NCI-H1930 (cell line): Measurements from ENCODE around the gene NKX6-1.

Experiments
- DNase-seq, 2 experiments: peaks; one replicate each; lab custom pipeline; 2025; lab: John Stamatoyannopoulos, UW

The NKX6-1 gene

DNA sequence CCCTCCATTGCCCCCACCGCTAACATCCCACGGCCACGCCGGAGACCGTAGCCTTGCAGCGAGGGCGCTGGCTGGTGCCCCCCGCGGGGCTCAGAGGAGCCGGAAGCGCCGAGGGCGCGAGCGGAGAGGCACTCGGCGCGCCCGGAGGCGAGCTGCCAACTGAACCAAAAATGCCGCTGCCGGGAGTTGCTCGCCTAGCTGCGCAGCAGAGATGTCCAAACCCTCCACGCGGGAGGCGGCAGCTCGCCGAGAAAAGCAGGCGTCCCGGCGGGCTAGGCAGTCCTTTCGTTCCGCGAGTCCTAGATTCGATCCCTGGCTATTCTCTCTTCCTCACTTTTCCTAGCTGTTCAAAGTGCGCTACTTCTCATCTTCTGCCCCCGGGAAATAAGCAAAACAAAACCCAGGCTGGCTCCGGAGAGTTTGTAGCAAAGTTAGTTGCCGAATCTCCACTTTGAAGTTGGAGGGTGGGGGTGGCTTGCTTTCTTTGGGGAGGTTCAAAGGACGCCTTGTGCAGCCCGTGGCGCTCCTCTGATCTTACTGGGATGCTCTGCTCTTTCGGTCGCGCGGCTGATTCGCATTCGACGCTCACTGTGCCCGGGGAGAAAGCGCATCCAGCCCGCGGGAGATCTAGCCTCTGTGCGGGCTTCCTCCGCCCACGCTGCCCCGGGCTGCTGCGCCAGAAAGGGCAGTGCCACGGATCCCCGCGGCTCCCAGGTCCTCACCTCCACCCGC lies 723 bp downstream of the NKX6-1 start:
- peak in 1 of 2 experiments; percentile 17 for DNase-seq

DNA sequence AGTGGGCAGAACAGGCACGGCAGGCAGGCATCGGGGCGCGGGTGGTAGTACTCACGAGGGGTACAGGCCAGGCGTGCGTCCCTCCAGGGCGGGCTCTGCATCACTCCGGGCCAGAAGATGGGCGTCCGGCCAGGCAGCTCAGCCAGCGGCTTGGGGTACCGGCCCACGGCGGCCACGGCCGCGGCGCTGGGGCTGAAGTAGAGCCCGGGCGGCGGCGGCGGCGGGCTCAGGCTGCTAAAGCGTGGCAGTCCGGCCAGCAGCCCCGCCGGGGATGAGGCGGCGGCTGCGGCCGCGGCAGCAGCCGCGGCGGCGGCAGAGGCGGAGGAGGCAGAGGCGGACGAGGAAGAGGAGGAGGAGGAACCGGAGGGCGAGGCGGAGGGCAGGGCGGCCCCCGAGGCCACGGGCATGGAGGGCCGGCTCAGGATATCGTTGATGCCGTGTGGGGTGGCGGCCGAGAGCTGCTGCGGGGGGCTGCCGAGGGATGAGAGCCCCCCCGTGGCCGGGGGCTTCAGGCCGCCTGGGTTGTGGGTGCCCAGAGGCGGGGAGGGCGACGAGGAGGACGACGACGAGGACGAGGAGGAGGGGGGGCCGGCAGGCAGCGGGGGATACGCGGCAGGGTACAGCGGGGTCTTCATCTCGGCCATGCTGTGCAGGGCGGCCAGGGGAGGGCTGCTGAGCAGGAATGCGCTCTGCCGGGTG lies 1.4 kb downstream of the NKX6-1 start:
- no peak for DNase-seq

DNA sequence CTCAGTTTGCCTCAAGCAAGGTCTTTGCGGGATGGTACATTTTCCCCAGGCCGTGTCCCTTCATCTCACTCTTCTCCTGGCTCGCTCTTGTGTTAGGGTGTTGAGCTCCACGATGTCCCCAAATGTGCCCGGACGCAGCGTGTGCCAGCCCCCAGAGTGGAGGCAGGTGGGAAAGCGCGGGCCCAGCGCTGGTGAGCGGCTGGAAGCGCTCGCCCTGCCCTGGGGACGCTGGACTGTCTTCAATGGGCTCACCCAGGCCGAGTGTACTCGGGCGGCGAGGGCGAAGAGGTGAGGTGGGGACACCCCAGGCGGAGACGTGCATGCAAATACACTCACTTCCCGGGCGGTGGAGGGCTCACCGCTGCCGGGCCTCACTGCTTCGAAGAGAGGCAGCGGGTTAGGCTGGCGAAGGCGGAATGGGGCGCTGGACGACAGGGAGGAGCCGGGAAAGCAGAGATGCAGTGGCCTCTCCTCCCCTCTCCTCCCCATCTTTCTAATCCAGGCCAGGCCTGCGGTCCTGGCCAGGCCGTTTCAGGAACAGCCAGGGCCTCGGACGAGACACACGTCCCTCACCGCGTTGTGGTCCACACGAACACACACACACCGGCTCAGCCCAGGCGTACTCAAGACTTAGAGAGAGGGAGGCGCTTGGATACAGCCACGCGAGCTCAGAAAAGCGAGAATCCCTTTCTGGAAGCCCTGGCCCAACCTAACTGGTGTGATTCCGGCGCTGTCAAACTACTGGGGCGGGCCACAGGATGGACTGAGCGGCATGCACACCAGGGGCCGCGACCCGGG lies 2.2 kb downstream of the NKX6-1 start:
- no peak for DNase-seq

GRCh38 chr4:84496331-84496705 lies 2.8 kb downstream of the NKX6-1 start:
- DNase-seq = no peak

GRCh38 chr4:84495794-84496261 lies 3.3 kb downstream of the NKX6-1 start:
- no peak for DNase-seq

GRCh38 chr4:84495118-84495793 lies 3.8 kb downstream of the NKX6-1 start:
- DNase-seq = no peak

GRCh38 chr4:84494531-84494930 lies 4.6 kb downstream of the NKX6-1 start:
- no peak for DNase-seq

- DNase-seq = no peak
Measured at GRCh38 chr4:84494076-84494475, 5.0 kb downstream of the NKX6-1 start.

DNA sequence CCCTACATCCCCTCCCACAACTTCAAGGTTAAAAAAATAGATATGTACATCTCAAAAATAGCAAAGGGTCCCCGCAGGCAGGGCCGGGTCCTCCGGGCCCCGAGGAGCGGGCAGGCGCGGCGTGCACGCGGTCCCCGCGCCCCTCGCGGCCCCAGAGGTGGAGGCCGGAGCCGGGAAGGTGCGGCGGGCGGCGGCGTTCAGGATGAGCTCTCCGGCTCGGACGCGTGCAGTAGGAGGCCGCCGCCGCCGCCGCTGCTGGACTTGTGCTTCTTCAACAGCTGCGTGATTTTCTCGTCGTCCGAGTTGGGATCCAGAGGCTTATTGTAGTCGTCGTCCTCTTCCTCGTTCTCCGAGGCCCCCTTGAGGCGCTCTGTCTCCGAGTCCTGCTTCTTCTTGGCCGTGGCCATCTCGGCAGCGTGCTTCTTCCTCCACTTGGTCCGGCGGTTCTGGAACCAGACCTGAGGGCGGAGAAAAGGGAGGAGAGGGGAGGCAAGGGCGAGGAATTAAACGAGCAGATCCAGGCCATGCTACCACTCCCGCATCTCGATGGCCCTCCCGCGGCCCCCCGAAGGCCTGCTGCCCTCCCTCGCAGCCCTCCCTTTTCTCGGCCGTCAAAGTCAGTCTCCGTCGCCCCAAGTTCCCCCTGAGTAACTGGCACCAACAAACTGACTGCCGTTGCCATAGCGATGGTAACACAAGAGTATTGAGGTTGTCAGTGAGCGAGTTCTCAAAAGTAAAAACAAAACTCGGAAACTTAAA lies 5.8 kb downstream of the NKX6-1 start:
- DNase-seq = no peak

- DNase-seq = no peak
Measured at GRCh38 chr4:84492737-84493091, 6.4 kb downstream of the NKX6-1 start.

GRCh38 chr4:84492290-84492689 lies 6.8 kb downstream of the NKX6-1 start:
- no peak for DNase-seq

DNA sequence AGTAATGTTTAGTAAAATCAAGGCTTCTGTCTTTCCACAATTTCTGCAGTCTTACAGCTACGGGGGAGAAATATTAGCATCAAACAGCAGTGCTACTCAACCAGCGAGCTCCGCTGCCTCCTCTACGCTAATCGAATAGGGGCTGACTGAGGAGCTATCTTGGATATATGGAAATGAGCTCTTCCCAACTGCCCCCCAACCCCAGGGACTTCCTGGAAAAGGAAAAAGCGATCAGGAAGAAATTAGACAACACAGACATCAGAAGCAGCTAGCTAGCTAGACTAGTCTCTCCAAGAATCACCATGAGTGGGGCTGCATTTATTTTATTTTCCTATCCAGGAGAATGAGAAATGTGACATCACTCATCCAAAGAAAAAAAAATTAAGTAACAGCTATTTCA lies 7.6 kb downstream of the NKX6-1 start:
- DNase-seq = no peak

DNA sequence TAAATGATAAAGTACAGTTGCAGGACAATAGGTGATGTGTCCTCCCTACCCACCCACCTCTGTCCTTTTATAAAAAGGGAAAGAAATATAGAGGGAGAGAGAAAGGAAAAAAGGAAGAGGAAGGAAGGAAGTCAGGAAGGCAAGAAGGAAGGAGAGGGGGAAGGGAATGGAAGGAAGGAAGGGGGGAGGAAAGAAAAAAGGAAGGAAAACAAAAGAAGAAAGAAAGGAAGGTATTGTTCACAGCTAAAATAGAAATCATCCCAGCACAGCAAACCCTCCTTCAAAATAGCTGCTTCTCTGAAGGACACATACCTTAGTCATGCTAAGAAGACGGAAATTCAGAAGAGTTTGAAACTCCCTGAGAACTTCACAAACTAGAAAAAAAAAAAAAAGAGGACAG lies 8.4 kb downstream of the NKX6-1 start:
- no peak for DNase-seq

- no peak for DNase-seq
Measured at GRCh38 chr4:84484236-84484635, 14.9 kb downstream of the NKX6-1 start.

DNA sequence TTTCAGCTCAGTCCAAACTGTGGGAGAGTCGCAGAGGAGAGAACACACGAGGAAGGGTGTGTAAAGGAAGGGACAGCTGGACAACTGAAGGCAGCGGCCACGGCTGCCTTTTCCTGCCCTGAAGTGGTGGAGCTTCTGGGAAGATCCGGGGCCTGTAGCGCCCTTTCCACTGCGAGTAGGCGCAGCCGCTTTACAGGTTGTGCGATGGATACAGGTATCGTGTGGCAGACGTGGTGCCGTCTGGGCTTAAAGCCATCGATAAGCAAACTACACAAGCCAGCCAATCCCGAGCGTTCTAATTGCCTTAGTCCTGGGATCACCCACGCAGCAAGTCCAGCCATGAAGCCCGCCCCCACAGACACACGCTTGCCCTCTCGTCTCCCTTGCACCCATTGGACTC lies 15.4 kb downstream of the NKX6-1 start:
- DNase-seq = no peak

DNA sequence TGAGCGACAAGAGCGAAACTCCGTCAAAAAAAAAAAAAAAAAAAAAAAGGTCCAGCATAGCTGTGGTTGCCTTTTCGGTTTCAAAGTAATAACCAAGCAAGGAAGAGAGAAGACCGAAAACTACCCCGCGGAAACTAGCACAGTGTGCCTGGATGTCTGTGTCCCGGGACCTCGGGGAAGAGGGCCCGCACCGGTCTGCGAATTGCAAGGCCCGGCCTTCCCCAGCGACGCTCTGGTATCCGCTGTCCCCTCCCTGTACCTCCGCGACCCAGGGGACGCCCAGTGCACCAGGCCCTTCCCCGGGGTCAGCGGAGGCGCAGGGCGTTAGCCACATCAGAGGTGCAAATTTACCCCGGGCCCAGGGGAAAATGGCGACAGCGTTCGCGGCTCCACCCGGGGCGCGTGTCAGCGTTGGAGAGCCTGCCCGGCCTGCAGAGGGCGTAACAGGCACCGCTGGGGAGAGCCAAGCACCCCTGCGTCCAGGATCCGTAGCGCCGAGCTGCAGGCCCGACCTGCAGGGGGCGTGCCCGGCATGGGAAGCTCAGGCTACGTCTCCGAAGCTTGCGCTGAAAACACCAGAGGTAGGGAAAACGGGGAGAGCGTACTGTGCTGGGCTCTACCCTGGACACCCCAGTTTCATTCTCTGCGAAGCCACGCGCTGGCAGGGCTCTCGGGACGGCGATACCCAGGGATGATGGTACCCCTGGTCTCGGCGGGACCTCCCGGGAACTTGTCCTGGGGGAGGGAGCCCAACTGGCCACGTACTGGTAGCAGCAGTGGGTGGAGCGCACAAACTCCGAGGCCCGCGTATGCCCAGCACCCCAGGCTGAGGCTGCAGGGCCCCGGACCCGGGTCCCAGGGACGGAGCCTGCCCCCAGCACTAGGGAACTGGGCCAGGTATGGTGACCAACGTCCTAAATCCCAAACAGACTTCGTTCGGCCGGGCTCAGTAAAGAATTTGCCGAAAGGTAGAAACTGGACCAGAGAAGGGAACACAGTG lies 16.2 kb downstream of the NKX6-1 start:
- DNase-seq = no peak

DNA sequence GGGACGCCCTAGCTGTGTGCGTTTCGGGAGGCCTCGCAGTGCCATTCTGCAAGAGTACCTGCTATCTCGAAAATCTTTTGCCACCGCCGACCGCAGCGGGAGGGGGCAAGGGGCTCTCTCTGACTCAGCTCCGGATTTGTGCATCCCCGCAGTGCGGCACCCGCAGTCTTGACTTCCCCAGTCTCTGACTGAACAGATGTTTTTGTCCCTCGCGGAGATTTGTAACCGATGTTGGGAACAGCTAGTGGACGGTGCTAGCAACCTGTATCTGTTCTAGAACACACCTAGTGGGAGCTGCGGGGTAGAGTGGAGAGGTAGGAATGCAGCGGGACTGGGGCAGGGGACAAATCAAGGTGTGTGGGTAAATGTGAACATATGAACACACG lies 17.2 kb downstream of the NKX6-1 start:
- DNase-seq = no peak

- no peak for DNase-seq
Measured at GRCh38 chr4:84481077-84481859, 17.8 kb downstream of the NKX6-1 start.

GRCh38 chr4:84480082-84480481 lies 19.0 kb downstream of the NKX6-1 start:
- DNase-seq = no peak

- no peak for DNase-seq
Measured at GRCh38 chr4:84479663-84480062, 19.4 kb downstream of the NKX6-1 start.
